GM23248 (cell line): ENCODE data around the gene TPCN1.

Experiments
- EZH2 ChIP-seq: fragments of 200-600 bp; sonication (generic); IDR thresholded peaks from 2 replicates; pipeline ENCODE4 v1.6.1; 2018; ENCODE audit warnings: antibody characterized with exemption, mild to moderate bottlenecking; ENCODE audit not compliant: insufficient read depth, poor library complexity, severe bottlenecking
- EZH2phosphoT487 ChIP-seq: fragments of 200-600 bp; sonication (generic); IDR thresholded peaks from 2 replicates; pipeline ENCODE4 v1.6.1; 2018; ENCODE audit warnings: antibody characterized with exemption, moderate library complexity, mild to moderate bottlenecking, low read depth; ENCODE audit not compliant: insufficient read depth

DNA sequence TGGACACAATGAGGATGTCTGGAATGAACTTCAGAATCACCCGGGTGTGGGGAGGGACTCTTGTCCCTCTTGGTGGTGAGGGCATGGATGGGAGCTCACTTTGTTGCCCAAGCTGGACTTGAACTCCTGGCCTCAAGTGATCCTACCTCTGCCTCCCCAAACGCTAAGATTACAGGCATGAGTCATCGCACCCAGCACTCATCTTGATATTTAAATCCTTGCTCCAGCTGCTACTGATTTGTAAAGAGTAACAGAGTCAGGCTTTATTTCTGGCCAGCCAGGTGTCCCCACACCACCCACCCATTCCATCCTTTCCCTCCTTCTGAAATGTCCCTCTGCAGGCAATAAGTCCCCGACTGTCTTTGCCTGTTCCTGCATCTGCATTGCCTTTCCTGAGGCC is 40.9 kb upstream of the TPCN1 start:
- TF ChIP-seq EZH2 (no peak), EZH2phosphoT487 (no peak)
